Measurements from ENCODE around the gene KAT6B.
"Not testable (repeated sequence)": the region's sequence is repeated elsewhere in the genome, so short reads cannot be mapped to it uniquely, and the experiment has no call there.

The KAT6B gene

DNA sequence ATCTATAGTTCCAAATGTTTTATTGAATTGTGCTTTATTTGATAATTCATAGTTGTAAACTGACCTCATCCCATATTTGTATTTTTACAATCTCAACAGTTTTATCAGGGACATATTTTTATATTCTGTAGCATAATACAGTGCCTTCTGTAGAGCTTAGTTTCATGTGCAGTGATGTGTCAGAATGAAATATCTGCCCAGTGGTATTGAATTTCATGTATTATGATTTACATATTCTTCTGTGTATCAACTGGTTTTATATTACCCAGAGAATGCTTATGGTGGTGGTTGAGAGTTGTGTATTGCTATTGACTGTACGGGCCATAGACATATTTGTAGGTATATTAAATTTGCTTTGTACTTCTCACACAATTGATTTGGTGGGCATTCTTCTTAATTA lies 89.9 kb downstream of the KAT6B start:
- in situ Hi-C loops (cut with MboI; ENCODE audit: low sequenced_read_pairs), result no loop called here

DNA sequence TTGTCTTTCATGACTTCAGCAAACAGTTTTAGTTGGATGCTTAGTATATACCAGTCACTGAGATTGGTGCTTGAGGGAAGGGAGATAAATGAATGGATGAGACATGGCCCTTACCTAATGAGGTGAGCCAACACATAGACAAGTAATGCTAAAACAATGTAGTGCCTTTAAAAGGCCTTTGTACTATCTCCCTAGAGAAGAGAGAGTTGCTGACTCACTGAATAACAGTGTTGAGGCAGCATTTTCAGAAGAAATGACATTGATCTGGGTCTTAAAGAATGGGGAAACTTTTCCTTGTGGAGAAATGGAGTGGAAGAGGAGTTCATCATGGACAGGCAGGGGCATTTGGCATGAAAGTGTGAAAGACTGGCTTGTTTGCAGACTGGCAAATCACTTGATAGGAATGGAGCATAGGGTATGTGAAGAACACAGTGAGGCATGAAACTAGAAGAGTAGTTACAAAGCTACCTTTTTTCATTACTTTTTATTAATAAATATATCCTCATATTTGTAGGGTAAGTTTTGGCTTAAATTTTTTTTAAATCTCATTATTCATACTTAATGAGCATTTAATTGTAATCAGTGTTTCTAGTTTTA lies 91.2 kb downstream of the KAT6B start:
- in situ Hi-C loops (cut with MboI; ENCODE audit: low sequenced_read_pairs), result no loop called here

DNA sequence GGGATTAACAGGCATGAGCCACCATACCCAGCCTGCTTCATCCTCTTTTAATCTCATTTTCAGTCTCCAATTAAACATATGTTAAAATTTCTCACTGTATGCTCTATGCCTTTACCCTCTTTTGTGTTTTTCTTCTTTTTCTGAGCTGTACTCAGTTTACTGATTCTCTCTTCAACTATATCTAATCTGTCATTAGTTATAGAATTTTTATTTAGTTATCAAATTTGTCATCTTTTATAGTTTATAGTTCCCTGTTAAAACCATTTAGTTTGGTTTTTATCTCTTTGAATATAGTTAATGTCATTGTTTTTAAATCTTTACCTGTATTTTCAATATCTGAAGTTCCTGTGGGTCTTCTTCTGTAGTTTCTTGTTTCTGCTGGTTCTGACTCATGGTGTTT lies 93.3 kb downstream of the KAT6B start:
- in situ Hi-C loops (cut with MboI; ENCODE audit: low sequenced_read_pairs), result no loop called here

DNA sequence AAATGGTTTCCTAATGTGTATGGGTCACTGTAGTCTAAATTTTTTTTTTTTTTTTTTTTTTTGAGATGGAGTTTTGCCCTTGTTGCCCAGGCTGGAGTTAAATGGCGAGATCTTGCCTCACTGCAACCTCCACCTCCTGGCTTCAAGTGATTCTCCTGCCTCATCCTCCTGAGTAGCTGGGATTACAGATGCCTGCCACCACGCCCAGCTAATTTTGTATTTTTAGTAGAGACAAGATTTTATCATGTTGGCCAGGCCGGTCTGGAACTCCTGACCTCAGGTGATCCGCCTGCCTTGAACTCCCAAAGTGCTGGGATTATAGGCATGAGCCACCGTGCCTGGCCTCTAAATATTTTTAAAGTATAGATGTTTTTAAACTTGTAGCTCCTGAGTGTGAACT lies 94.7 kb downstream of the KAT6B start:
- in situ Hi-C loops (cut with MboI; ENCODE audit: low sequenced_read_pairs), result not testable (repeated sequence)

DNA sequence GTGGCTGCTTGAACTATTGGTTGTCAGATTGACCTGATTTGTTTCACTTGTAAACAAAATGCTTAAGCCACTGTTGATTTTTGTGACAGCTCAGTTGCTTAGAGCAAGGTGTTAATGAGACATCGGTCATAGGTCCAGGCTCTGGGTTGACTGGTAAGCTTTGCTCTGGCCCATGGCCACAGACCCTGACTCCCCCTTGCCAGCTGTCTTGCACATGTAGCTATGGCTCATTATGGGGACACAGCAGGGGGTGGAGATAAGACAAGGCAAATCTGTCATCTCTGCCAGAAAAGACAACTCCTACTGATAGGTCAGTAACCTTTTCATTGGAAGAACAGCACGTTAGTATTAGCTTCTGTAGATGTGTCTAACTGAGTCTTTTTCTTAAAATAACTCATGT lies 95.3 kb downstream of the KAT6B start:
- in situ Hi-C loops (cut with MboI; ENCODE audit: low sequenced_read_pairs), result no loop called here

DNA sequence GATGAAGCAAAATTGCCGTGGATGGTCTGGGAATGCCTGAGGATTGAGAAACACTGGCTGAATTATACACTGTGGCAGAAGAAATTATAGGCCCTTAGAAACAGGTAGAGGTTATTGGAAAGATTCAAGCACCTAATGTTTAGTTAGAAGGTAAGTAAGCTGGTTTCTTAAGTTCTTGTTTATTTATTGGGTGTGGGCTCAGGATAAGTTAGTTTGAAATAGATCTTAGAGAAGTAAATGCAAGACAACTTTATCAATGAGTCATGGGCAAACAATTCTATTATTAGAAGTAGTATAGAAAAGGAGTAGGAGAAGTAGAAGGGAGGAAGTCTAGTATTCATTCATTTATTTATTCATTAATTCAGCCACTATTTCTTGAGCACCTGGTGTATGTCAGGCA lies 96.5 kb downstream of the KAT6B start:
- in situ Hi-C loops (cut with MboI; ENCODE audit: low sequenced_read_pairs), result no loop called here

DNA sequence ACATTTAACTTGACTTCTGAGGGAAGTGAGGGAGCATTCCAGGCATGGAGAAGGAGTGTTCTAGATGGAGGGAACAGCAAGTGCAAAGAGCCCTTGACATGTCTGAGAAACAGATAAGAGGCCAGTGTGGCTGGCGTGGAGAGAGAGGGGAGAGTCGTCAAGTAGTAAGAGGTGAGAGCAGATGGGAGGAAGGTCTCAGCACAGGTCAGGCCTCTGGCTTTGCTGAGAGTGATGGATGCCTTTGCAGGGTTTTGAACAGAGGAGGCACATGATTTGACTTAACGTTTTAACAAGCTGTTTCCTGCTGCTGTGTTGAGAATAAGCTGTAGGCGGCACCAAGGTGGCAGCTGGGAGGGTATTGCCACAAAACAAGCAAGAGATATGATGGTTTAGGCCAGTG lies 97.2 kb downstream of the KAT6B start:
- in situ Hi-C loops (cut with MboI; ENCODE audit: low sequenced_read_pairs), result no loop called here

DNA sequence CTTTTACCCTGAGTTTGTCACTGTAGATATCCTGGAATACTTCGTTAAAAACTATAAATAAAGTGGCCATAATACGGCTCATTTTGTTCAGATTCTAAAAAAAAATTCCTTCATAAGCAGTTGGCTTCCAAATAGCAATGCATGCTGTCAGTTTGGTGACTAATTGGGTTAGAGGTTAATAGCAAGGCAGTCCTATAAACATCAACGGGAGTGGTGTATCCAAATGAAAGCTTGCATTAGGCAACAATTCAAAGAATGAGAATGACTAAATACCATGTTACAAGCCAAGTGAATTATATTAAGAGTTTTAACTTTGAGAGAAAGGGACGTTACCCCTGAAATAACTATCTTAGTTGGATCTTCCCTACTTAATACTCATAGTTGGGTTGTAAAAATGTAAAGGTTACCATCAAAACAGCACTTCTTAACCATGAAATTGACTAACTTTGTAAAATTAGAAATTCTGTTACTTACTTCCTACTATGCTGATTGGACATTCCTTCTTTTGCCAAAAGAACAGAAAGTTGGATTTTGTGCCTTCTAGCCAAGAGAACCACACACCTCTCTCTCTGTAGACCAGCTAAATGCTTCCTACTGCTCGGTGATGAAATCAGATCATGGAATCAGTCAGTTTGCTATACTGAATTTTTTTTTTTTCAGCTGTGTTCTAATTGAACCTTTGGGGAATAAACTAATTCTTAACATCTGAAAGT lies 98.0 kb downstream of the KAT6B start:
- in situ Hi-C loops (cut with MboI; ENCODE audit: low sequenced_read_pairs), result no loop called here

DNA sequence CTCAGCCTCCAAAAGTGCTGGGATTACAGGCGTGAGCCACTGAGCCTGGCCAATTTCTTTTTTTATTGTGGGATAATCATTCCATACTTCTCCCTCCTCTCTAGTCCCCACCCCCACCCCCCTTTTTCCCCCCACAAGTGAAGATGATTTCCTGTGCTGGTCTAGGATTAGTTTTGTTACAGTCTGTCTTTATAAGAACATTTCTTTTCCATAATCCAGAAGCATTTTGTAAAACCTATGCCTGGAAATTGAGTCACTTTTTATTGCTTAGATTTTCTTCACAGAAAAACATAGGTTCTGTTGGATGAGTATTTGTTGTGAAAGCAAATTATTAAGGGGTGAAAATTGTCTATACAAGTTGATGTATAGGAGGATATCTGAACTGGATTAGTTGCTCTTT lies 98.9 kb downstream of the KAT6B start:
- in situ Hi-C loops (cut with MboI; ENCODE audit: low sequenced_read_pairs), result no loop called here

DNA sequence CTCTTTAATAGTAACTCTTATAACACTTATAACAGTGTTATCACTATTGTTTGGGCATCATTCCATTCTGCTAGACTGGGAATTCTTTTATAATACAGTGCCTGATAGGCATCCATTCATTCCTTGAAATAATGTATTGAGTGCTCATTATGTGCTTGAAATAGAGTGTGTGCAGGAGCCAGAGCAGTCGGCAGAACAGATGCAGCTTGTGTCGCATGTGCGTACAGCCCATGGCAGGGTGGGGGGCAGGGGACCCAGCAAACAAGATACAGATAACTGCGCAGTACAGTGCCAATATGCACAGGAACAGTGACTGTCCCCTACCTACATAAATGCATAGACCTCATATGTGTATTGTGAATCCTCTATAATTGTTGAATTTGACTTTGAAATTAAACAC lies 99.3 kb downstream of the KAT6B start:
- in situ Hi-C loops (cut with MboI; ENCODE audit: low sequenced_read_pairs), result no loop called here

DNA sequence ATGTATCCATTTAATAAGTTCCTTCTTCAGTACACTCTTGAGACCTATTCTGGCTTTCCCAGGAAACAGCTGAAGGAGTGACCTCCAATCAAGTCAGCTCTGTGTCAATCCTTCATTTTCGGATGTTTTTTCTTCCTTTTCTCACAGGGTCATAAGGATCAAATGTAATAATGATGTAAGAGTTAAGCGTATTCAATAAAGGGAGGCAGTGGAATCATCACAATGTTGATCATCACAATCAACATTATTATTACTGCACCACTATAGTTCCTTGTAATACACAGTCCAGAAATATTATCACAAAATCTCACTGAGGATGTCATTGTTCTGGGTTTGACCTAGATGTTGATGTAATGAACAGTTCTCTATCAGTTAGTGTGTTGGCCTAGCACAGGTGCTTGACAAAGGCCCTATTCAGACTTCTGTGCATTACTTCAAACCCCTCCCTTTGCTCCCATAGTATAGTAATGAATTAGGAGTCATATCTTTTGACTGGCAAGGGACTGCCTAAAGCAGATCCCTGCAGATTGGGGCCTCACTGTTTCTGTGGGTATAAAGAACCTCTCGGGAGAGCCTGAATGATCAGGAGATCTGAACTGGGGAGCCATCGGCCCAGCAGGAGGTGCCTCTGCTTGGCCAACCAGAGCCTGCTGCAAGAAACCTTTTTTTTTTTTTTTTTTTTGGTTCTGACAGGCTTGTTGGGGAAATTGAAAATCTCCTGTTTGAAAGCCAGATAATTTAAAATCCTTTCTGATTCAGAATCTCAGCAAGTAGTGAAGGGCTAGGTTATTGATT lies 100.6 kb downstream of the KAT6B start:
- in situ Hi-C loops (cut with MboI; ENCODE audit: low sequenced_read_pairs), result no loop called here

DNA sequence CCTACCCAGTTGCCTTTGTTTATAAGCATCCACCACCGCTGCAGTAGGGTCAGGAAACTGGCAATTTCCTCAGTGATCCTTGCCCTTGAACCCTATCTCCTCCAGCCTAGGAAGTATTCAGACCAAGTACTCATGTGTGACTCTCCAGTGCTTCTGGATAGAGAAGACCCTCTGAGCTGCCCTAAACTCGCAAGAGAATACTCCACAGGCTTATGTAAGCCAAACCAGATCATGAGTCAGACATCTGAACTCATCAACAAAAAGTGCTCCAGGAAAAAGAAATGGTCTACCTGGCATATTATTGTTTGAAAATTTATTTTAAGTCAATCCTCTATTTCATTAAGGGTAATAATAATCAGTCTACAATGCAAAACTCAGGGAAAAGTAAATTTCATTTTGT lies 101.3 kb downstream of the KAT6B start:
- in situ Hi-C loops (cut with MboI; ENCODE audit: low sequenced_read_pairs), result no loop called here

DNA sequence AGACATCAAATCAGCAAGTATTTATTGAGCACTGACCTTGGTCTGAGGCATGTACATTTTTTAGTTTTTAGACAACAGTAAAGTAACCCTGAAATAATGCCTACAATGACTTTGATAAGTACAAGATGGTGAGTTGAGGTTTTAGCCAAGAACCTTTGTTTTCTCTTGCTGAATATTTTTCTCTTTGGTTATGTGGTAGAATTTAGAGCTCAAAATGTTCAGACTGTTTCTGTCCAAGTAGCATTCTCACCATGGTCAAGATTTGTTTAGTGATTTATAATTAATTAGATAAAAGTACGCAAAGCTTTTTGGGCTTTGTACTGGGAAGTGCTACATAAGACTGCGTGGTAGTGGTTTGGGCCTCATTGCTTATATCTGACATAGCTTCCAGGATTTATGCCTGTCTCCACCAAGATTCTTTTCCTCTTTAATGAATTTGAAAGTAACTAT lies 102.4 kb downstream of the KAT6B start:
- in situ Hi-C loops (cut with MboI; ENCODE audit: low sequenced_read_pairs), result no loop called here

DNA sequence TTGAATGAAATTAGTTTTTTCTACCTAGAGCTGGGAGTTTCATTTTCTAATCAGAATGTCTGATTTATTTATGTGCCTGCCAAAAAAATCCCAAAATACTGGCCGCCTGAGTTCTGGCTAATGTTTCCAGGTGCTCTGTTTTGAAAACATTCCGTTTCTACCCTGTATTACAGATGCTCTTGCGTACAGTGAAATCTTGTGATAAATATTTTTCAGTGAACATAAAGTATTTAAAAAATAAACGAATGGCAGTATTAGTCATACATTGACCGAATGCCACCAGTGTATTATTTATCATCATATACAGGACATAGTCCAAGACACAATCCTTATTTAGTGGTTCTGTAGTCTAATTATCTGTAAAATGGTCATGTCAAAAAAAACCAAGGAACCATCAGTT lies 102.8 kb downstream of the KAT6B start:
- in situ Hi-C loops (cut with MboI; ENCODE audit: low sequenced_read_pairs), result no loop called here

DNA sequence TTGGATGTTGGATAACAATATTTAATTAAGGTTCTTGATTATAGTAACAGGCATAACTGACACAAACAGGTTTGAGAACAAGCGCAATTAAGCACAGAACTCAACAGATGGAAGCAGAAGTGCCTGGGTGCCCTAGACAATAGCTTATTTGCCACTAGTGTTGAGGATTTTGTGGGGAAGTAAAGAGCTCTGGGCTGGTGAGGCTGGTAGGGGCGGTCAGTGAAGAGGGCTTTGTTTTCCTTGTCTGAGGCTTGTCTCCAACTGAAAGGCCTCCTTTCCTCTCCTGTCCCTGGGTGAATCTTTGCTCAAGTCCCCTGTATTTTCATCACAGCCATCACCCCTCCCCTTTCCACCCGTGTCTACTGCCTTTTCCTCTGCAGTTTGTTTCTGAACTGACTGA lies 104.6 kb downstream of the KAT6B start:
- in situ Hi-C loops (cut with MboI; ENCODE audit: low sequenced_read_pairs), result no loop called here

DNA sequence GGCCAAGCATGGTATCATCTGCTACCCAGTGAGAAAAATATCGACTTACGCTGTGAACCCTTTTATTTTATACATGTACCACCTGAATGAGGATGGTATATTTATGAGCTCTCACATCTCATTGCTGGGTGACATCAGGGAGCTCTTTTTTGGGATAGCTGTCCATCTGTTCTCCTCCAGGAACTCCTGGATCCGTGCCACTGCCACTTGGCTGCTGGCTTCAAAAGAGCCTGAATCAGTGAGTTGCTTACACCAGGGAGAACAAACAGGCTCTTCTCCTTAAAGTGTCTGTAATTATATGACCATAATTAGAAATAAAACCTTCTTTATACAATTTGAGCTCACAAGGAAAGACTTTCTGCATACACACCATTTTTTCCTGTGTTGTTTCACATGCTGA lies 106.2 kb downstream of the KAT6B start:
- in situ Hi-C loops (cut with MboI; ENCODE audit: low sequenced_read_pairs), result no loop called here

DNA sequence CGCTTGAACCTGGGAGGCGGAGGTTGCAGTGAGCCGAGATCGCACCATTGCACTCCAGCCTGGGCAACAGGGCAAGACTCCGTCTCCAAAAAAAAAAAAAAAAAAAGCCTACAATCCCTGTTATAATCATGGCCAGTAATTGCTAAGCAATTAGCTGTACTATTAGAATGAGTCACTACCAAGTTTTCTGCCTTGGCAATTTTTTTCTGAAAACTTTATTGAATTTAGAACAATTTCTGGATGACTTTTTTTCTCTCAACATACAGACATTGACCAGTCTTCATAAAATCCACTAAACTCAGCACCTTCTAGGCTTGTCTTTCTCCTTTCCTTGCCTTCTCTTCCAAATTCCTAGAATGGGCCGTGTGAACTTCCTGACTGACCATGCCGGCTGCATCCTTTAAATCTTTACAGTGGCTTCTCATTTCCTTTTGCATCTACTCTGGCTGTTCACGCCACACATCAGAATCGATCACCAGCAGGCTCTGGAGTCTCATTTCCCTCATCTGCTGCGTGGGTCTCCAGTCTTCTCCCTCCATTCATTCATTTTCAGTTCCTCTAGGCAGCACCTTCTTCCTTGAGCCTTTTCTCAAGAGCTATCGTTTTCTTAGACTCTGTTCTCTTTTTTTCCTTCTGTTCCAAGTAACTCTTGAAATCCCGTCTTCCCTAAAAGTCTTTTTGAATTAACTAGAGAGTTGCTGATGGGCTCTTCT lies 107.9 kb downstream of the KAT6B start:
- in situ Hi-C loops (cut with MboI; ENCODE audit: low sequenced_read_pairs), result no loop called here

DNA sequence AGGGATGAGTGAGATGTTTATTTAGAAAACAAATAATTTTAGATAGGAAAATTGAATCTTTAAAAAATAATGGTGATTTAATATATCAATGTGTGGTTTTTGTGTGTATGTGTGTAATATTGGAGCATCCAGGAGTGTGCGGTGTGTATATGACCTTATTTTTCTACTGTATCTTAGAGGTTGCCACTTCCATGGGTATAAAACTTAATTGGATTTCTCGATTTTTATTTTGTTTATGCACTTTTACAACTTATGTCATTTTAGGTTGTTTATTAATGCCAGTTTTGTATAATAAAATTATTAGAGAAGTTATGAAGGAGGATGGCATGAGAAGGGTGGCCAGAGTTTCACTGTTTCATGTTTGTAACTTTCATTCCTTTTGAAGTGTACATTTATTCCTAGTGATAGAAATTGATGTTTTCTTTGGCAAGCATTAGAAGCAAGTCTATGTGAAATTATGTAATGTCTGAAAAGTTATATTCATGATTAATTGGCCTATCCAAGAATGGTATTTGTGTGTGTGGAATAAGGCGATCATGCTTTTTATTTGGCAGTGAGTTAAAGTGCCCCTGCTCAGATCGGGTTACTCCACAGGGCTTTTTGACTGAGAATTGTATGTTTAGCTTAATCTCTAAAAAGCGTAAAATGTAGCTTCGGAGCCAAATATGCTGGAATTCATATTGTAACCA lies 110.3 kb downstream of the KAT6B start:
- in situ Hi-C loops (cut with MboI; ENCODE audit: low sequenced_read_pairs), result no loop called here

DNA sequence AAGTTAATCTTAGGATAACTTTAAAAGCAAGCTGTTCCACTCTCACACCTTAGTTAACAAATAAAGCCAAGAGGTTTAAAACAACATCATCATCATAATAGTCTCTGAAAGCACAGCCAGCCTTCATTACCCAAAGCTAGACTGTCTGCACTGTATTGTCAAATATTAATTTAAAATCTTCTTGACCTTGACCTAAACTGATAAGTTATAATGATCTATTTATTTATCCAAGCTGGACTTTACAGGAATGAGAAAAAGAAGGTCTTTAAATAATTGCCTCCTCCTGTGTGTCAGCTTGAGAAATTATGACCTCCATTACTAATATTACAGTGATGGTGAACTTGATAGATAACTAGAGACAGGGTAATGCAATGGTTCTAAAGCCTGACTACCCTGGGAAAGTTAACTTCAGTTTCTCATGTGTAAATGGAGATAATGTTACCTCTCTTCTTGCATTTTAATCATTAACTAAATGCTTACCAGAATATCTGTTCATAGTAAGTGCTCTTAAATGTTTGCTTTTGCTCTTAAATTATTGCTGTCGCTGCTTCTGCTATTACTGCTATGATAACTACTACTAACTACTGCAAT lies 111.0 kb downstream of the KAT6B start:
- in situ Hi-C loops (cut with MboI; ENCODE audit: low sequenced_read_pairs), result no loop called here

DNA sequence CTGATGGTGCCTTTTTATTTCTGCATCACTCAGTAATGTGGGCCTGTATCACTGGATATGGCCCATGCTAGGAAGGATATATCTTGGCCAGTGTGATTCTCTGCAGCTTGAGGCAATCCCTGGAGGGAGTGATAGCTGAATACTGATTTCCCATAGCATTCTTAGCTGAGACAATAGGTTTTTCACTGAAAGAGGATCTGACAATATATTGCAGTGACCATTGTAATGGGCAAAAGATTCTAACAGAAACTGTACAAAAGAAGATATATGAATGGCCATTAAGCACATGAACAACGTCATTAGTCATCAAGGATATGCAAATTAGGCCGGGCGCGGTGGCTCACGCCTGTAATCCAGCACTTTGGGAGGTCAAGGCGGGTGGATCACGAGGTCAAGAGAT lies 117.8 kb downstream of the KAT6B start:
- in situ Hi-C loops (cut with MboI; ENCODE audit: low sequenced_read_pairs), result no loop called here
